ENCODE results near the gene SBNO1. TPM values are rescaled to one million over a fixed set of nuclear protein-coding genes. Genes with fewer than 3 reads are reported as not detected.
"Not testable (repeated sequence)": the region's sequence is repeated elsewhere in the genome, so short reads cannot be mapped to it uniquely, and the experiment has no call there.

Gene SBNO1
- total RNA-seq, 1 donor from 2014 or later, result 31.5 TPM

- TF ChIP-seq, protein P1, sequence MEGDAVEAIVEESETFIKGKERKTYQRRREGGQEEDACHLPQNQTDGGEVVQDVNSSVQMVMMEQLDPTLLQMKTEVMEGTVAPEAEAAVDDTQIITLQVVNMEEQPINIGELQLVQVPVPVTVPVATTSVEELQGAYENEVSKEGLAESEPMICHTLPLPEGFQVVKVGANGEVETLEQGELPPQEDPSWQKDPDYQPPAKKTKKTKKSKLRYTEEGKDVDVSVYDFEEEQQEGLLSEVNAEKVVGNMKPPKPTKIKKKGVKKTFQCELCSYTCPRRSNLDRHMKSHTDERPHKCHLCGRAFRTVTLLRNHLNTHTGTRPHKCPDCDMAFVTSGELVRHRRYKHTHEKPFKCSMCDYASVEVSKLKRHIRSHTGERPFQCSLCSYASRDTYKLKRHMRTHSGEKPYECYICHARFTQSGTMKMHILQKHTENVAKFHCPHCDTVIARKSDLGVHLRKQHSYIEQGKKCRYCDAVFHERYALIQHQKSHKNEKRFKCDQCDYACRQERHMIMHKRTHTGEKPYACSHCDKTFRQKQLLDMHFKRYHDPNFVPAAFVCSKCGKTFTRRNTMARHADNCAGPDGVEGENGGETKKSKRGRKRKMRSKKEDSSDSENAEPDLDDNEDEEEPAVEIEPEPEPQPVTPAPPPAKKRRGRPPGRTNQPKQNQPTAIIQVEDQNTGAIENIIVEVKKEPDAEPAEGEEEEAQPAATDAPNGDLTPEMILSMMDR (IDR thresholded peaks at IDR 0.05; ENCODE audit: insufficient read depth, low read length, poor library complexity, severe bottlenecking), result no peak
- Histone ChIP-seq H3K27me3 (ENCODE audit: control insufficient read depth, insufficient read depth, low read length) (no peaks in the 10 kb centered on the region), H3K36me3 (ENCODE audit: control insufficient read depth, insufficient read depth, low read length) (no peaks in the 10 kb centered on the region), H3K4me3 (ENCODE audit: low read depth, low read length) (peak overlapping the region; percentile 72)
- no peak for DNase-seq (ENCODE audit: low read depth)
These were observed 20.3 kb upstream of the SBNO1 start for GRCh38 chr12:123384994-123385376.

- TF ChIP-seq, protein P1 (IDR thresholded peaks at IDR 0.05; ENCODE audit: insufficient read depth, low read length, poor library complexity, severe bottlenecking), result no peak
- no peaks in the 10 kb centered on the region for H3K36me3 ChIP-seq (ENCODE audit: control insufficient read depth, insufficient read depth, low read length)
- H3K4me3 ChIP-seq (ENCODE audit: low read depth, low read length), result peak overlapping the region; percentile 72
- DNase-seq (ENCODE audit: low read depth), result no peak
- no peaks in the 10 kb centered on the region for H3K27me3 ChIP-seq (ENCODE audit: control insufficient read depth, insufficient read depth, low read length)
These were observed 19.8 kb upstream of the SBNO1 start for GRCh38 chr12:123384318-123384993.

- Histone ChIP-seq H3K4me3 (ENCODE audit: low read depth, low read length) (no peak overlapping the region), H3K27me3 (ENCODE audit: control insufficient read depth, insufficient read depth, low read length) (no peaks in the 10 kb centered on the region), H3K36me3 (ENCODE audit: control insufficient read depth, insufficient read depth, low read length) (no peaks in the 10 kb centered on the region)
- TF ChIP-seq, protein P1 (IDR thresholded peaks at IDR 0.05; ENCODE audit: insufficient read depth, low read length, poor library complexity, severe bottlenecking), result no peak
- no peak for DNase-seq (ENCODE audit: low read depth)
These were observed 18.0 kb upstream of the SBNO1 start for GRCh38 chr12:123382684-123383083.

- Histone ChIP-seq H3K36me3 (ENCODE audit: control insufficient read depth, insufficient read depth, low read length) (no peaks in the 10 kb centered on the region), H3K4me3 (ENCODE audit: low read depth, low read length) (no peak overlapping the region), H3K27me3 (ENCODE audit: control insufficient read depth, insufficient read depth, low read length) (no peaks in the 10 kb centered on the region)
- TF ChIP-seq, protein P1 (IDR thresholded peaks at IDR 0.05; ENCODE audit: insufficient read depth, low read length, poor library complexity, severe bottlenecking), result no peak
- no peak for DNase-seq (ENCODE audit: low read depth)
These were observed 14.7 kb upstream of the SBNO1 start for GRCh38 chr12:123379391-123379790.

GRCh38 chr12:123372415-123372814, 7.8 kb upstream of the SBNO1 start:
- H3K4me3 ChIP-seq (ENCODE audit: low read depth, low read length); H3K36me3 ChIP-seq (ENCODE audit: control insufficient read depth, insufficient read depth, low read length); DNase-seq (ENCODE audit: low read depth); H3K27me3 ChIP-seq (ENCODE audit: control insufficient read depth, insufficient read depth, low read length): not testable (repeated sequence)

DNA sequence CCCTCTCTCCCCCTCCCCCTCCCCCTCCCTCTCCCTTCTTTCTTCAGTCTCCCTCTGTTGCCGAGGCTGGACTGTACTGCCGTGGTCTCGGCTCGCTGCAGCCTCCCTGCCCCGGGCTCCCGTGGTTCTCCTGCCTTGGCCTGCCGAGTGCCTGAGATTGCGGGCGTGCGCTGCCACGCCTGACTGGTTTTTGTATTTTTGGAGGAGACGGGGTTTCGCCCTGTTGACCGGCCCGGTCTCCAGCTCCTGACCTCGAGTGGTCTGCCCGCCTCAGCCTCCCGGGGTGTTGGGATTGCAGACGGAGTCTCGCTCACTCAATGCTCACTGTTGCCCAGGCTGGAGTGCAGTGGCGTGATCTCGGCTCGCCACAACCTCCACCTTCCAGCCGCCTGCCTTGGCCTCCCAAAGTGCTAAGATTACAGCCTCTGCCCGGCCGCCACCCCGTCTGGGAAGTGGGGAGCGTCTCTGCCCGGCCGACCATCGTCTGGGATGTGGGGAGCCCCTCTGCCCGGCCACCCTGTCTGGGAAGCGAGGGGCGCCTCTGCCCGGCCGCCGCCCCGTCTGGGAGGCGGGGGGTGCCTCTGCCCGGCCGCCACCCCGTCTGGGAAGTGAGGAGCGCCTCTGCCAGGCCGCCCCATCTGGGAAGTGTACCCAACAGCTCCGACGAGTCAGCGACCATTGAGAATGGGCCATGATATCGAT, 7.2 kb upstream of the SBNO1 start:
- DNase-seq (ENCODE audit: low read depth); H3K4me3 ChIP-seq (ENCODE audit: low read depth, low read length); H3K27me3 ChIP-seq (ENCODE audit: control insufficient read depth, insufficient read depth, low read length); H3K36me3 ChIP-seq (ENCODE audit: control insufficient read depth, insufficient read depth, low read length): not testable (repeated sequence)

DNA sequence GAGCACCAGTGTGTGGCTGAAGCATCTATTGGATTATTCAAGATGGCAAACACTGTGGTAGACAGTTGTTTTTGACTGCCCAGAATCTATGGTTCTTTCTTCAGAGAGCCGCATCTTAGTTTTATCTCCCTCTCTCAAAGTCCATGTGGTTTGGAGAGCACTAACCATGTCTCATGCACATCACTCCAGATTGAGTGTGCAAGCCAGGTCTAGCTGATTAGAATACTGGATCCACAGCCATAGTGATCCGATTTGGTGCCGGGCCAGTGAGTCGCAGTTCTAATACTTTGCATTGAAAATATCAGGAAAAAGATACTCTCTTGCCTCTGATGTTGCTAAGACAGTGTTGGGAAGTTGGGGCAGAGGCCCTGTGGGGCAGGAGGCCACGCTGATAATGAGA, 4.6 kb upstream of the SBNO1 start:
- DNase-seq (ENCODE audit: low read depth), result no peak
- H3K4me3 ChIP-seq (ENCODE audit: low read depth, low read length), result no peak overlapping the region
- H3K36me3 ChIP-seq (ENCODE audit: control insufficient read depth, insufficient read depth, low read length), result no peaks in the 10 kb centered on the region
- TF ChIP-seq, protein P1 (IDR thresholded peaks at IDR 0.05; ENCODE audit: insufficient read depth, low read length, poor library complexity, severe bottlenecking), result no peak
- H3K27me3 ChIP-seq (ENCODE audit: control insufficient read depth, insufficient read depth, low read length), result no peaks in the 10 kb centered on the region

DNA sequence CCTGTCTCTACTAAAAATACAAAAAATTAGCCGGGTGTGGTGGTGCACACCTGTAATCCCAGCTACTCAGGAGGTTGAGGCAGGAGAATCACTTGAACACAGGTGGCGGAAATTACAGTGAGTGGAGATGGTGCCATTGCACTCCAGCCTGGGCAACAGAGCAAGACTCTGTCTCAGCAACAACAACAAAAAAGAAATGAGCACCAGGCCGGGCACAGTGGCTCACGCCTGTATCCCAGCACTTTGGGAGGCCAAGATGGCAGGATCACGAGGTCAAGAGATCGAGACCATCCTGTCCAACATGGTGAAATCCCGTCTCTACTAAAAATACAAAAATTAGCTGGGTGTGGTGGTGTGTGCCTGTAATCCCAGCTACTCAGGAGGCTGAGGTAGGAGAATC, 3.8 kb upstream of the SBNO1 start:
- not testable (repeated sequence) for H3K36me3 ChIP-seq (ENCODE audit: control insufficient read depth, insufficient read depth, low read length)

More for the DNA sequence above, 3.8 kb upstream of the SBNO1 start:
- H3K4me3 ChIP-seq (ENCODE audit: low read depth, low read length); DNase-seq (ENCODE audit: low read depth); H3K27me3 ChIP-seq (ENCODE audit: control insufficient read depth, insufficient read depth, low read length): not testable (repeated sequence)

All from kidney epithelial cell (primary cell).